Upper lobe of left lung (tissue), 4 donors: ENCODE results near the gene ACTL8.

Experiments
- CTCF ChIP-seq, 6 experiments: fragments of 450-650 bp in 4 of 6; fragments of 200-600 bp in 2 of 6; sonication (generic) in 2 of 6; IDR thresholded peaks; one replicate each; pipeline ENCODE4 v1.5.1; 2016 to 2019; ENCODE audit warnings: antibody characterized with exemption in 6 of 6
- POLR2A ChIP-seq, 4 donors: fragments of 450-650 bp; IDR thresholded peaks; one replicate each; pipeline ENCODE4 v1.5.1; 2016 to 2017; ENCODE audit warnings: antibody characterized with exemption in 4 of 4, mild to moderate bottlenecking in 2 of 4

- TF ChIP-seq CTCF (IDR thresholded peaks at IDR 0.05) = no peak
- TF ChIP-seq POLR2A (IDR thresholded peaks at IDR 0.05) = no peak
Observed at GRCh38 chr1:17867470-17867869, 112.3 kb downstream of the ACTL8 start.
